ENCODE data around the gene CNTN6. TPM values are rescaled to one million over a fixed set of nuclear protein-coding genes. Genes with fewer than 3 reads are reported as not detected.
"Not testable (repeated sequence)": the region's sequence is repeated elsewhere in the genome, so short reads cannot be mapped to it uniquely, and the experiment has no call there.

CNTN6 gene
- total RNA-seq, 1 experiment from 2014 or later: not detected

- DNase-seq (ENCODE audit: low read depth): no peak
Observed at GRCh38 chr3:1275495-1275894, 182.7 kb downstream of the CNTN6 start.

- no peak for DNase-seq (ENCODE audit: low read depth)
Observed at GRCh38 chr3:1287815-1288214, 195.0 kb downstream of the CNTN6 start.

GRCh38 chr3:1288805-1289494 lies 196.1 kb downstream of the CNTN6 start:
- no peak for DNase-seq (ENCODE audit: low read depth)

GRCh38 chr3:1292571-1293071 lies 199.8 kb downstream of the CNTN6 start:
- DNase-seq (ENCODE audit: low read depth): no peak

DNA sequence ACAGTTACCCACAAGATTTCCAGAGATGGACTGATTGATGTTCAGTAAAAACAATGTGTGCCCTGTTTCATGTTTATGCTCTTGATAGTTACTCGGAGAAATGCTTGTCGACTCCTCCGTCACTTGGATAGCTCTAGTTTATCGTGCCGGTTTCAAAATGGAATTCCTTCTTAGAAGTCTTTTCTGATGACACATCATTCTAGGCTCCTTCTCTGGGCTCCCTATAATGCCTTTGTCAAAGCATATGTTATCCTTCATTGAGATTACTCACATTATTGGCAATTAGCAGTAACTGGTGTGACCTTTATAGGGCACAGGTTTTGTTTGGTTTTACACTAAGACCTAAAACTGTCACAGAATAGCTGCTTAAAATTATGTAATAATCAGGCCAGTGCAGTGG lies 201.8 kb downstream of the CNTN6 start:
- no peak for DNase-seq (ENCODE audit: low read depth)

GRCh38 chr3:1318296-1319005 lies 225.6 kb downstream of the CNTN6 start:
- no peak for DNase-seq (ENCODE audit: low read depth)

DNA sequence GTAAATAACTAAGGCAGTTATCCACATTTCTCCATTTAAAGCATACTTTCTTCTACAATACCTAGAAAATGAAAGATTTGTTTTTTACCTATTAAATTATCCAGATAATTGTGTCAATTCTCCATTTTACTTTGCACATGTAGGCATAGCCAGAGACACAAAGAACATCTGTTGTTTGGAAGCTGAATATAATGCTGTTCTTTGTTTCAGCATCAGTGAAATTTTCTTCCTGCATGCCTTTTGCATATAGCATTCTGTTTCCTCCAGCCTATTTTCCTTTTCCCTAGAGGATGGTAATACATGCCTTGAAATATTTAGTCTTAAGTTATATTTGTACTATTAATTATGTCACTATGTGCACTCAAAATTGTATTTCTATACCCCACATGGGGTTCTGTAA lies 233.7 kb downstream of the CNTN6 start:
- DNase-seq (ENCODE audit: low read depth): no peak

DNA sequence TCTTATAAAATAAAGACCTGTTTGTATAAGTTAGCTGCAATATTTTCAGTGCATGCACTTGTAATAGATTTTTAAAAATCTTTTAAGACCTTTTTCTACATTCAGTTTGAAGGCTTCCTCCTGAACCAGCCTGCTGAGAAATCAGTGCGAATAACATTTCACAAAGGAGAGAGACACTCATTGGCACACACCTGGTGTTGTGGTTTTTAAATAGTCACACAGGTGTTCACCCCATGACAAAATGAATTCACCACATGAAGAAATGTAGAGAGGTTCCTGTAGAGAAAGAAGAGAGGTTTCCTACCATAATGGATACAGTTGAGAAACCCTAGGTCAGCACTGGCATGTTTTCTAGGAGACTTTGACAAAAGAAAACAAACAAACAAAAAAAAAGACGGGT lies 237.3 kb downstream of the CNTN6 start:
- no peak for DNase-seq (ENCODE audit: low read depth)

GRCh38 chr3:1346386-1346785 lies 253.6 kb downstream of the CNTN6 start:
- no peak for DNase-seq (ENCODE audit: low read depth)

DNA sequence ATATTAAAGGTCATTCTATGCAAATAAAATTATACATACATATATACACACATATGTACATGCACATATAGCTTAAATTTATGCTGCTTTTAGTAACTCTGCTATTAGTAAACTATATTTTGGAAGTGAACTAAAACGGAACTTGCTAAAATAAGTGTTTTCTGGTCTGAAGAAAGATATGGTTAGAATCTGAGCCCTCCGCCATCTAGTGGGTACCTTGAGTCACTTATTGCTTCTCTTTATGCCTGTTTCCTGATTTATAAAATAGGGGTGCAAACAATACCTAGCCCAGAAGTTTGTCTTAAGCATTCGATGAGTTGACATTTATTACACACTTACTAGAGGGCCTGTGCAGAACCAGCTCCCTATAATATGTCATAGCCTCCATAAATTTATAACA lies 255.7 kb downstream of the CNTN6 start:
- DNase-seq (ENCODE audit: low read depth): no peak

DNA sequence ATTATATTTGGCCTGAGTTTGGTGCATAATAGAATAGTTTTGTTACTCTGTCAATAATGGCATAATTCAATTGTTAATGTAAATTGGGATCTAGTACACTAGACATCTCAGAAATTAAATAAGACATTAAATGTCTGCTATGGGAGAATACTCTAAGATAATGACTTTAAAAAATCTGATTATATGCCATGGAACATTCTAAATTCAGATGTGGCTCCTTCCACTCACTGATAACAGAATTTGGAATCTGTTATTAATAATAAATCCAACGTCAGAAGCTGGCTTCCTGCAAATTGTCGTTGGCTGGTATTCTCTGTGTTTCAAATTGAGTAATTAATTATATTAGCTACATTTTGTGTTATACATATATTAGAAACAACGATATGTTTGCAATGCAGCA lies 258.1 kb downstream of the CNTN6 start:
- no peak for DNase-seq (ENCODE audit: low read depth)

DNA sequence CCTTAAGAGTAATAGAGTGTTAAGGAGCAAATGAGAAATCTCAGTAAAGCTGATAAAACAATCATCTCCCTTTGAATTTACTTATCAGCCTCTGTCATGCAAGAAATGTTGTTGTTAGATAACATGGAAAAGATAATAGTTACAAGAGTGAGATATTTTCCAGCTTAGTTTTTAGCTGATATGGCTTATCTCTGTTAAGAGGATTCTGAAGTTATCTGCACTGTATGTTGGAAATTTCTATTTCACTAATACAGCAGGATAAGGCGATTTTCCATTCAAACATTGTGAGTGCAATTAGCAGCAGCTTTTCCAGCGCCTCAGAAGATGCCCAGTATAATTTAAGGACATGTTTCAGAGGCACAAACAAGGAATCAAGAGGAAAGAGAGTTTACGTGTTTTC lies 262.9 kb downstream of the CNTN6 start:
- DNase-seq (ENCODE audit: low read depth): no peak

- no peak for DNase-seq (ENCODE audit: low read depth)
Observed at GRCh38 chr3:1356101-1356500, 263.3 kb downstream of the CNTN6 start.

- no peak for DNase-seq (ENCODE audit: low read depth)
Observed at GRCh38 chr3:1365528-1365927, 272.7 kb downstream of the CNTN6 start.

DNA sequence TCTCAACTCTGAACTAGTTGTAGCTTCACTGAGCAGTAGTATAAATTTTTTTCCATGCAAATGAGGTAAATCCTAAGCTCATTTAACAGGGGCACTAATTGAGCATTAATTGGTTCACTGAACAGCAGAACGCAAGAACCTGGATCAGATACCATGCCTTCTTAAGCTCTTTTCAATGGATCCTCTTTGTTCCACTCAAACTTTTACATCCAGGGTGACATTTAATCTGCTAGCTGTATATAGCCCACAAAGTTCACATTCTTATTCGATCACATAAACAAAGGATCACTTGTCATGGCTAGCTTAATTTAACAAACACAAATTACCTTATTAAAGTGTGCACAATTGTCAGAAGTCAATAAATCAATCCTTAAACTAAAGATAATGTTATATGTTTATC lies 281.6 kb downstream of the CNTN6 start:
- no peak for DNase-seq (ENCODE audit: low read depth)

DNA sequence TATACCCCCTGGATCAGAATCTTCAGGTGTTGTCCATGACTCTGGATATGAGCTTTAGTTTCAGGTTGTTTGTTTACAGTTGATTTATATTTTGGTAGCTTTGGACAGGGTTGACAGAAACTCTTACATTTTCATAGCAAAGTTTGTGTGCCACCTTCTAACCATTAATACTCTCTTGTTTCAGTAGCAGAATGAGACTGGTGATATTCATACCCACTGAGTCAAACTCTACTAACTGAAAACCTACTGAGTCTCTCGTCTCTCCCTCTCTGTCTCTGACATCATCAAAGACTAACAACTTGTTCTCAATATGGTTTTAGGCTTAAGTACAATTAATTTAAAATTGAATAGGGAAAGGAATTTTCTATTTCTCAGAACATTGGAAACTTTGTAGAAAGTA lies 282.3 kb downstream of the CNTN6 start:
- no peak for DNase-seq (ENCODE audit: low read depth)

DNA sequence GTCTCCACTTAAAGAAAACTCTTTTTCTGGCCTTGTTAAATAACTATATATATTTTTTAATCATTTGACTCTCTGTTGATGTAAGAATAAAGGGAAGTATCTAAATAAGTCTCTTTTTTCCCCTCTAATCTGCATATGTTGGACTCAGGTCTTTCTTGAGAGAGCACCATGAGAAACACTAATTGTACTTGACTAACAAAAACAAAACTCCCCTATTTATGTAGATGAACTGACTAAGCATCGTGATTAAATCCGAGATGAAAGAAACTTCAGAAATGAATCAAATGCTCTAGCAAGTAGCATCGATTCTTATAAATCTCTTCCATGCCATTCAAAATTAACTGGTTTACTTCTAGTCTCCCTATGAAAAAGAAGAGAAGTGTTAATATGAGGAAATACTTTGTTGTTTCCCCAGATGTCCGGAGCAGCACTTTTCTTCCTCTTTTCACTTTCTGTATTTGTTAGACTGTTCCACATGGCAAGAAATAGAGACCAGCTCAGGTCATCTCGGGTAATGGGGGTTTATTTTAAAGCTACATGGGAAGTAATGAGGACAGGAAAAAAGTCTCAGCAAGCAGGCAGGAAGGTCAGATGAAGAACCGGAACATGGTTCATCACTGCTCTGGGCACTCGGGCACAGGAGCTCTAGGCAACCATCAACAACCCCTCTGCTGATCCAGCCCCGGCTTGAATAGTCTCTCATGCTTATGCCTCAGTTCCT lies 288.3 kb downstream of the CNTN6 start:
- DNase-seq (ENCODE audit: low read depth): no peak

- DNase-seq (ENCODE audit: low read depth): no peak
Observed at GRCh38 chr3:1381647-1382036, 288.8 kb downstream of the CNTN6 start.

GRCh38 chr3:1387396-1387905 lies 294.6 kb downstream of the CNTN6 start:
- not testable (repeated sequence) for DNase-seq (ENCODE audit: low read depth)

DNA sequence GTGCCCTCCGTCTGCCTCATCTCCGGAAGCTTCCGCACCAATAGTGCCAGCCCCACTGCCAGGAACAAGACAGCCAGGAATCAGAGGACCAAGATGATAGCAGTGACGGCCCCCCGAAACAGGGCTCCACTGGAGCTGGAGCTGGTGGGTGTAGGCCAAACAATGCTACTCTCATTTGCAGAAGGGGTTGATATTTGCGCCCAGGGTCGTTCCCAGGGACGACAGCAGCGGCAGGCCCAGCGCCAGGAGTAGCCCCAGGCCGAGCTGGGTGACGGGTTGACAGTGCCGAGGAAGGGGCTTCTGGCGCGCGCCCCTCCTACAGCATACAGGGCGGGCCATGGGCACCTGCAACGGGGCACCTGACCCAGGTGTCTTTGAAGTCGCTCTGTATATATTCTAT lies 301.4 kb downstream of the CNTN6 start:
- DNase-seq (ENCODE audit: low read depth): no peak

GRCh38 chr3:1400571-1400970 lies 307.7 kb downstream of the CNTN6 start:
- no peak for DNase-seq (ENCODE audit: low read depth)

DNA sequence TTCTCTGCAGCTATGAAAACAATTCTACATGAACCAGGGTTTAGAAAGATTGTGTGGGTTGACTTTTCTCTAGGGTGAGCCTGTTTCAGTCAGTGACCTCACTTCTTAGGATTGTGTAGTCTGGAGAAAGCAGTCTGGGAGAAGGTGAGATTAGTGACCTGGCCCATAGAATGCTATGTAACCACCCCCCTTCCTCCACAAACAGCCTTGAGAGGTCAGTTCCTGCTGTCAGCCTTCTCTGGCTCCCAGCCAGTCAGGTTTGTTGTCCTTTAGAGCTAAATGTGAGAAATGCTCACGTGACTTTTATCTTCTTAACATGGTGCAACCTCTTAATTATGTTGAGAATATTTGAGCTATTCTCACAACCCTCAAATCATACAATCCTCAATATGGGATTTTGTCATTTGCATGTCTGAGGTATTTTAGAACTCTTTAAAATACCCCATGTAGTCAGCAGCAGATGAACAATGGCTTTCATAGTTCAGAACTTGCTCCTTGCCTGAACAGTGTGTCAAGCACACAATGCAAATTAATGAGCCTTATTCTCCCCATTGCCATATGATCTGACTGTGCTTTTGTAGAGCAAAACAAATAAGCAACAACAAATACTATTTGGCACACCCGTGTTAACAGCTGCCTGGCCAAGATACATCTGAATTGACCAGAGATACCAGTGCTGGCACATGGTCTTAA lies 311.6 kb downstream of the CNTN6 start:
- no peak for DNase-seq (ENCODE audit: low read depth)

All from RPMI7951 (cell line).